HCEC 1CT (cell line): ENCODE measurements around the gene DPH3.

Experiments
- DNase-seq: peaks from one replicate; pipeline ENCODE4 v3.0.0-alpha.2; 2017

The DPH3 gene

DNA sequence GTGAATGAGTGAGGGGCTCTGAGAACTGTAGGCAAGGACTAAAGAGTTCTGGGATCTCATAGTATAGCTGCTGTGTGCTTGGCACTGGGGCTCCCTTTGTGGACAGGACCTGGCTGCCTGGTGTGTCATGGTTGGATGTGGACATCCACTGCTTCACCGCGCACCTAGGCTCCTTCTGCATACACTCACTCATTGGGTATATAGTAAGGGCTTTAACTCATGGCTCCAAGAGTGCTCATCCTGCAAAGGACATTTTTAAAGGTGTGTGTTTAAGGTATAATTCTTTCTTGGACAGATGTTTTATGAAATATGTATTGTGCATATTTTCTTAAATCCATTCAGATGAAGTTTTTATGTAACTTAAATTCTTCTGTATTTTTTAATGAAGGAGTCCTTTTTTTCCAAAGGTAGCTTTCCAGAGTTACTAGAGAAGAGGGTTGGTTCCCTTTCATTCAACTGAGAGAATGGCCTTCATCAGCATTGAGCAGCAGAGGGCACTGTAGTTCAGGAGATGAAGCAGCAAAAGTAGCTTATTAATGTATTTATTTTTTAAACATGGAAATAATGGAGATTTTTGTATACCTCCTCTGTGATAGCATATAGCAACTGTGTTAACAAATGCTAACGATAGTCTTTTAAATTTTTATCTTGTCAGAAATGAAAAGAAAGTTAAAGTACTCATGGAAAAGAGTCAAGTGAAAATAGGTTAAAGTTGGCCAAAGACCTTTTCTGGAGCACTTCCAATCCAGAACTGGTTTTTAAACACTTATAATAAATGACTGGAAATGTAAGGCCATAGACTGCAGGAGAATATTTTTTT lies 25.5 kb upstream of the DPH3 start:
- DNase-seq: peak; percentile 46

DNA sequence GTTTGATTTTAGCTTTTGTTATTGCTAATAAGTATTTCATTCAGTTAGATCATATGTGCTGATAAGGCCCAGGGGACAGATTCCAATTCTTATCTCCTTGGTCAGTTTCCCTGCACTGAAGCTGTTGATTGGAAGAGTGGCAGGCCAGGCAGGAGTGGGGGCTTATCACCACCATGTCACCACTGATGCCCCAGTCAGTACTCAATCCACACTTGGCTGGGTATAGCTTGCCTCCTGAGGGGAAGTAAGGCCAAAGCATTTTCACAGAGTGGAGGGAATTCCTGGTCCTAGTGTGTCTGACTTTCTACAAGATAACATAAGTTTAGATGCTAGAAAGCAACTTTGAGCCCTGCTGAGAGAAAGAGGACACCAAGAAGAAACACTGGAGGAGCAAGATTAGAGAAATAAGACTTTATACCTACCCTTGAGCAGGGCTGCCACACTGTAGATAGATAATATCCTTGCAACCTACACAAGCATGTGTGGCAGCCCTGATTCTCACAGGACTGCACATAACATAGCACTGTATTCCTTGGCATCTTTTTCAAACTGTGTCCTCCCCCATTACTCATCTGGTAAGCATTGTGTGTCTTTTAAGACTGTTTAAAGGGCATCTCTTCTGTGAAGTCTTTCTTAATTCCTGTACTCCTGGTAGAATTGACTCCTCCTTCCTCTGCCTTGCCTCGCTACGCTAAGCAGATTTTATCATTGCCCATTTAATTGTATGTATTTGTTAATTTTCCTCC lies 24.6 kb upstream of the DPH3 start:
- no peak for DNase-seq

DNA sequence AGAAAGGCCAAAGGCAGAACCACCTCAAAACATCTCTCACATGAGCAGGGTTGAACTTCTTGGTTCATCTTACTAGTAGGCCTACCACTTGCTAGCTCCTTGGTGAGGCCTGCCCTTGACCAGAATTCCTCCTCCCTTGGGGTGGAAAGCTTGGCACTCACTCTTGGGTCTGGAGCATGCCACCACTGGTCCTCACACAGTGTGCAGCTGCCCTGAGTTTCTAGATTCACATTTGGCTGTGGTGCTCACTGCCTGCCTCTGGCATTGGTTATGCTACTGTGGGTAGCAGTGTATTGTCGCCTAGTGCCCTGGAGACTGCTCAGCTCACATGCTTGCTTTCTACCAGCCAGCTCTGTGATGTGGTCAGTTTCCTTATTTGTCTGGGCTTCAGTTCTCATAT lies 23.9 kb upstream of the DPH3 start:
- DNase-seq: no peak

DNA sequence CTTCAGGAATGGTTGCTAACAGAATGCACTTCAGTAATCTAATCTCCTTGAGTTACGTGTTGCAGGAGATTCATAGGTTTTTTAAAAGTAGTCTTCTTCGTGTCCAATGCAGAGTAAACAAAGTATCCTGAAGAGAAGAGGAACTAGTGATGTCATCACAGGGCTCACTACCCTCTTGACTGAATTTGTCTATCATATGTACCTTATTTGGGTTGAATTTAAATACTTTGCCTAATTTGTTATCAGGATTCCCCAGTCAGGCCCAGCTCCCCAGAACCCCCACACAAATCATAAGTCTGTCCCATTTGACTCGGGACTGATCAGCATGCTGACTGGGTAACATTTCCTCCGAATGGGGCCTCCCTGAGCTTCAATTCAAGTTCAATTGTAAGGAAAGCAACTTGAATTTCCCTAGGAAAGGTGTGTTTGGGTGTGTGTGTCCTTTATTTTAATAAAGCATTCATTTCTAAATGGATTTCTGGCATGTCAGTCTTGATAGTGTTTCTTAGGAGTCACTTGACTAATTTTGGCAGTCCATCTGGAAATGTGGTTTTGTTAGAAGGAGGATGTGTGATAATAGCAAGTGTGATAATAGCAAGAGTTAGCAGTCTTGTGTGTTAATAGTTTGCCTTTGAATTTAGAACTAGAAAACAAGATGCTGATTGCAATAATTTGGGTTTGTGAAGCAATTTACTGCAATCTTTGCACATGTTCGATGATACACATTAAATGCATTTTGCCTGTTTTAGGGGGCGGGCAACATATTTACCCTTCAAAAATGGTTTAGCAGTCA lies 22.2 kb upstream of the DPH3 start:
- no peak for DNase-seq

DNA sequence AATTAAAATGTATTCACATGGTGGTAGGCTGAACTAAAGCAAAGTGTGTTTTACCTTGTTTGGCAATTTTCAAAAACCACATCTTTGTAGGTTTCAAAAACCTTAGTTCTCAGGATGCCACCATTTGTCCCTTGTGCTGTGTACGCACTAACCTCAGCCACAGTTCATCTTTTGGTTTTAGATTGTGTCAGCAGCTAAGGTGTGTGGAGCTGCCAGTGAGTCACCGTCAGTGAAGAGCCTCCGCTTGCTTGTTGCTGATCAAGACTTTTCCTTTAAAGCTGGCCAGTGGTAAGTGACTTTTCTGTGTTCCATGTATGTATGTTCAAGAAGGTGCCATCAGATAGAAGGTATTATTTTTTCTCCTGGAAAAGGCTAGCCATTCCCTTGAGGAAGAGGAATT lies 21.4 kb upstream of the DPH3 start:
- no peak for DNase-seq

DNA sequence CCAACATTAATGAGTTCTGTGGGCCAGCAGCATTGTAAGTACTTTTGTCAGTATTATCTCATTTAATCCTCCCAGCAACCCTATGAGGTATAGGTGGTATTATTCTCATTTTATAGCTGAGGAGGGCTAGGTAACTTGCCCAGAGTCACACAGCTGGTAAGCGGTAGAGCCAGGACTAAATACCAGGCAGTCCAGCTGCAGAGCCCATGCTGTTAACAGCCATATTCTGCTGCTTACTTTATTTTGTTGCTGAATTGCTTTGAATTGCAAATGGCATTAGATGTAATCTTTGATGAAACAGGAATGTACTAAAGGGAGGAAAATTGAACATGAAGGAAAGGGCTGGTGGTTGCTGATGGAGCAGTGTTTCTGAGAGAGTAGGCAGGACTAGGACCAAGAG lies 19.9 kb upstream of the DPH3 start:
- DNase-seq: no peak

DNA sequence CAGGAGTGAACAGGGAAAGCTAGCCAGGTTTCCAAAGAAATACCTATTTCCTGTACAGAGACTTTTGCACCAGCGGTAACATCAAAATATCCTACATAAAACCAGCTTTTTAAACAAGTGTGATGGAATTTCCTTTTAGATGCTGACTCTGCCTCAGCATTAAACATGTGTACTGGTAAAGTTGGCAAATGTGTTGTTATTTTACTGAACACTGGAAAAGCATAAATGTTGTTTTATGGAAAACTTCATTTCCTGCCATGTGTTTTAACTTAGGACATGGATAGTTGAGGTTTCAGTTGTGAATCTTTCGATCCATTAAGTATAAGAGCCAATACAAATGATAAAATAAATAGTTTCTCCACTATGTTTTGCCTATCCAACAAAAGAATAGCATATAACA lies 15.9 kb upstream of the DPH3 start:
- no peak for DNase-seq

DNA sequence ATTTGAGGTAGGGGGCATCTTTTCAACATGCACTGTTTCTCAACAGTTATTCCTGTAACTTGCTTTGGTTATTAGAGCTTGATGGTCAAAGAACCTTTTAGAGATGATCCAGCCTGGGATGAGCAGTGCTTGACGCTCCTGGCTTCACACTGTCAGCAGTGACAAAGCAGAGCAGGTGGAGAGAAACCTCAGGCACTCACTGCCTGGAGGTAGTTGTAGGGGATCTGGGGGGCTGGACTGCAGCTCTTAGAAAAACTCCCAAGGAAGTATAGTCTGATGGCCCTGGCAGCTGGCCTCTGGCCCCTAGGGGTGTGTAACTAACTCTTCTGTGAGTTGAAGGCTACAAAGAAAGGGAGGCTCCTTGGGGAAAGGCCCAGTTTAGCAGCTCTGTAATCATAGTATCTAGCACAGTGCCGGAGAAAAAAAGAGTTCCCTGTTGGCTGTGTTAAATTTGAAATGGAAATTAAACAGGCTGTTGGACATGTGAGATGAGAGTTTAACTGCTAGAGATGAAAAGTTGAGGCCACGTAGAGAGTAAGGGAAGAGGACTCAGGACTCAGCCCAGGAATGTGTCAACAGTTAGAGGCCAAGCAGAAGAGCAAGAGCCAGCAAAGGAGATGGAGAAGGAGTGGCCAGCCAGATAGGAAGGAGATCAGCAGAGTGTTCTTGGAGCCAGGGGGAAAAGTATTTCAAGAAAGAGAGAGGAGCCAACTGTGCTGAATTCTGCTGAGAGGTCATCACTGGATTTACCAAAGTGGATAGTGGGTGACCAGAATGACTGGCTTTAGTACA lies 14.5 kb upstream of the DPH3 start:
- DNase-seq: no peak

DNA sequence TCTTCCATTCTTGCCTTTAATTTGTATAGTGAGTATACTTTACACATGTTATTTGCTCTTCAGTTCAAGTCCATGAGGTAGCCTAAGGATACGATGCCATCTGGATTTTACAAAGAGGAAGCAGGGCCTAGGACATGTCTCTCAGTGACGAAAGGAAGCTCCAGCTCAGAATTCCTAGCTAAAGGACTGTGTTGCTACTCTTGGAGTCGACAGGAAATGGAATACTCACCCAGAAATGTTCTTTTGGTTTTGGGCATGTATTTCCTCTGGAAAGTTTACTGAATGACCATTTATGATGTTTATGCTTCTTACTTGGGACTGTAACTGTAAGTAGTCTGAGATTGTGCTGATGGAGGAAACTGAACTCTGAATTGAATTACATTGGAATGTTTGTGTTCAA lies 12.7 kb upstream of the DPH3 start:
- DNase-seq: no peak

DNA sequence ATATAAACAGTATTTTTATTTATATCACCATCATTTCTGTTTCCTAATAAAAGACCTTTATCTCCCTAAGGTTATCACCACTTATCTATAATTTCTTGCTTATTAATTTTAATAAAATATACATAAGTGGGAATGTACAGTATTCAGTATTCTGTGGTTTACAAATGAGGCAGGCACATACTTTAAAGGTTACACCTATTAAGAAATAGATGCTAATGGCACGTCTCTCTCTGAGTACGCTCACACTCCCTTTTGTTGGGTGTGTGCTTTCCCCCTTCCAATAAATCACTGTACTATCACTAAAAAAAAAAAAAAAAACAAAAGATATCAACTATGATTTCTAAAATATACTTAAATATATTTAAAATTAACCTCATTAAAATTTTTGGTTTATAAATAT lies 9.1 kb upstream of the DPH3 start:
- no peak for DNase-seq

DNA sequence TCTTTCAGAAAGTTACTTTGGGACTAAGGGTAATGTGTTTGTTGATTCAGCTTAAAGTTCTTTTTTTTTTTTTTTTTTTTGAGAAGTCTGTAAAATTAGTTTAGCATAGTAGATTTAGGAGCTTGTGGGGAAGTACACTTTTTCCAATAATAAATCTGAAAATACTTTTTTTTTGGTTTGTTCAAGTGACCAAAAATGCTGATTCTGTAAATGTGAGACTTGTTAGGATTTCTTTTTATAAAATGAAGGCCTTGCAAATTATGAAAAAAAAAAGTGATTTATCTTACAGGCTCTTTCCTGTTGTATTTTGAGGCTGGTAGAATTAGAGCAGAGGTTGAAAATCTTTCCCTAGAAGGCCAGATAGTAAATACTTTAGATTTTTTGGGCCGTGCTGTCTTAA lies 7.8 kb upstream of the DPH3 start:
- no peak for DNase-seq

DNA sequence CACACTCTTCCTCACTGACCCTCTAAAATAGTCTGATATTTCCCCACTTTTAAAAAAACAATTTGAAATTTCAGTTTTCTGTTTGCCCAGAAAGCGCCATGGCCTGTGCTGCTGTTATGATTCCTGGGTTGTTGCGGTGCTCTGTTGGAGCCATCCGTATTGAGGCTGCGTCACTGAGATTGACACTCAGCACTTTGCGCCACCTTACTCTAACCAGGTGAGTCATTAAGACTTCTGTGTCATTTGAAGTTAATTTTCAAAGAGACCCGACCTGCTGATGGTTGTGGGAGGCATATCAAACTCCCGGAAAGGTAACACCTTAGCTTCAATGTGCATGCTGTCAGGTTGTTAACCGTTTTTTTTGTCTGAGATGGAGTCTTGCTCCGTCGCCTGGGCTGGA lies 6.1 kb upstream of the DPH3 start:
- DNase-seq: no peak

DNA sequence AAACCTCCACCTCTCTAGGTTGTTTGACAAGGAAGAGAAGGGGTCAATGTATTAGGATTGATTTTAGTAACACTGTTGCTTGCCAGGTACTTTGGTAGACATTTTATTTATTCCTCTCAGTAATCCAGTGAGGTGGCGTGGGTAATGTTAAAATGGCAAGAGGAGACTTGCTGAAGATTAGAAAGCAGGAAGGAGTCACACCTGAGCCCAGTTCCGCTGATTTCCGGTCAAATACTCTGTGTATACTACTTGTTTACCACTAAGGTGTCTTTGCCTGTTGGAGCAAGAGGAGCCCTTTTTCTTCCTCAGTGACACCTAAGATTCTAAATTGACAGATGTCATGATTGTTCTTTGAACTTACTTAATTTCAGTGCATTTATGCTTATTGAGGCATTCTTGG lies 2.0 kb upstream of the DPH3 start:
- no peak for DNase-seq

DNA sequence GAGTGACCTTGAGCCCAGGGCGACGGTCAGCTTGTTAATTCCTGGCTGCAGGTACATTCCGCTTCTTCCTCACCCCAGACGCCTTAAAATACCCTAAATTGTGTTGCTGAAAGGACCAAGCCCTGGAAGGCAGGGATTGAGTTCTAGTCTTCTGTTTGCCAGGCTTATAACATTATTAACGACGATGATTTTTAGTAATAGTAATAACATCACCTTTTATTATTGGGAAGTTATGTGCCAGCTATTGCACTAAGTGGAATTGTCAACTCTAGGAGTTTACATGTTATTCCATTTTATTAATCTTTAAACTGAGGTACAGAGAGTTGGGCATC lies 678 bp upstream of the DPH3 start:
- DNase-seq: no peak

DNA sequence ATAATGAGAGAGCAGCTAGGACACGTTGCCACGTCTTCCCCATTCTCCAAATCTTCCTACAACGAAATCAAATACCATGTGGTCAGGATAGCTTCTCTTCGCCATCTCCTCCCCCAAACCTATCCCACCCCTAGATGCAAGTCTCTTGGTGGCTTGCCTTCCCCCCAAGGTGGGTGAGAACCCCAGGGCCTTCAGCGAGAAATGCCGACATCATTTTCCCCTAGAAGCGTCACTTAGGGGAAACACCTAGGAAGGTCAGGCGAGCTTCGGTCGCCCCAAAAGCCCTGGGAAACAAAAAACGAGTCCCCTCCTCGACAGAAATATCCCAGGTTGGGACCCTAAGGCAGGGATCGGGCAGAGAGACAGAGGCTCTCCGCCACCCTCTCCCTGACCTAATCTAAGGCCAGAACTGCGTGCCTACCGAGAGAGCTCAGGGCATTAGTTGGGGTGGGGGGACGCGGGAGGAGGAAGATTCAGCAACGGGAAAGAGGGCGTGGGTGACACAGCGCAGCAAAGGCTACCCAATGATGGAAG lies 502 bp downstream of the DPH3 start:
- DNase-seq: no peak

DNA sequence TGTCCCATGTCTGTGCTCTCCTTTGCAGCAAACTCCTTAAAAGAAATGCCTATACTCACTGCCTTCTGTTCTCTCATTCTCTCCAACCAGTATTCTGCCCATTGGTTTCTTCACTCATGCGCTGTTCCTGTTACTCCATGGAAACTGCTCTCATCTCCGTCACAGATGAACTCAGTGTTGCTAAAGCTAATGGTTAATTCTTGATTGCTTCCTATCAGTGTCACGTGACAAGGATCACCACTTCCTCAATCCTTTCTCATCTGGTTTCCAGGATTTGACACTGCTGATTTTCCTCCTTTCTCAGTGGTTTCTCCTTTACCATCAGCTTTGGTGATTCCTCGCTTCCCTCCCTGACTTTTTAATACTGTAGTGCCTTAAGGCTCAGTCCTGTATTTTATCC lies 2.6 kb downstream of the DPH3 start:
- no peak for DNase-seq

DNA sequence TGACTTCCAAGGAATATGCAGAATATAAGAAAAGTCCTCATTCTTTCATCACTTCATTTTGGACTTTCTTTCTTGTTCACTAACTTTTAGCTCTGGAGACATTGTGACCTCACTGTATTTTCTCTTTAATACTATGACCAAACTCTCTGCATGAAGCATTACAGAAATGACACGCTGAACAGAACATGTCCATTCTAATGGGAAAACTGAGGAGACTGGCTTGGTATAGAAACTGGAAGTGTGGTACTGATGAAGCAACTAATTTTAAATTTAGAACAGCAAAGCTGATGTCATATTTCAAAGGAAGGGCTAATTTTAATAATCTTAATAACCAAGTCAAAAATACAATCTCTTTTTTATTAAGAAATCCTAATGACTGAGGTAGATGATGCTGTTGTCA lies 4.7 kb downstream of the DPH3 start:
- no peak for DNase-seq

DNA sequence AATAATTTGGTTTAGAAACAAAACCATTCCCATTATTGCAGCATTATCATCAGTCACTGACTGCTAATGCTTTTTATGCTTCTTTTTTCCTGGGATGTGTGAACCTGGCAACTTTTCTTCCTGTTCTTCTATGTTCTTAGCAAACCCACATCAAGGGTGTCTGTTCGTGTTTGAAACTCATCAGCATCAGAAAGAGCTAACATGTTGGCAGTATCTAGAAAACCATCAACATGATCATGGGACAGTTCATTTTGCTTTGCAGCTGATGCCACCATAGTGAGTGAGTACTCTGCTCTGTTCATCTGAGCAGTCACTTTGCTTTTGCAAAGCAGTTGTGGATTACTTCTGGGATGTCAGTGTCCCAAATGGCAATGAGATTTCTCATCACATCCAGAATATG lies 5.9 kb downstream of the DPH3 start:
- no peak for DNase-seq

DNA sequence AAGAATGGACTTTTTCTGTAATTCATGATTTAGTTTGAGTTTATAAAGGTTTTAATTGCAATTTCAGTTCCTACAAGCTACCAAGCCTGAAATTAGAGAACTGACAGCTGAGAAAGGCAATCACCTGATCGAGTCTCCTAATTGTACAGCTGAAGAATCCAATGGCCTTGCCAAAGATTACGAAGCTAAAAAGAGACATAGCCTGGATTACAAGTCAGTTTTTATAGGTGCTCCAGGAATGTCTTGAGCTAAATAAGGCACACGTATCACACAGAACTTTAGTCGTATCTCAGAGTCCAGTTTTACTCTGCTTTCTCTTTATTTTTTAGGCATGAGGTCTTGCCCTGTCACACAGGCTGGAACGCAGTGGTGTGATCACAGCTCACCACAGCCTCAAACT lies 6.6 kb downstream of the DPH3 start:
- no peak for DNase-seq

DNA sequence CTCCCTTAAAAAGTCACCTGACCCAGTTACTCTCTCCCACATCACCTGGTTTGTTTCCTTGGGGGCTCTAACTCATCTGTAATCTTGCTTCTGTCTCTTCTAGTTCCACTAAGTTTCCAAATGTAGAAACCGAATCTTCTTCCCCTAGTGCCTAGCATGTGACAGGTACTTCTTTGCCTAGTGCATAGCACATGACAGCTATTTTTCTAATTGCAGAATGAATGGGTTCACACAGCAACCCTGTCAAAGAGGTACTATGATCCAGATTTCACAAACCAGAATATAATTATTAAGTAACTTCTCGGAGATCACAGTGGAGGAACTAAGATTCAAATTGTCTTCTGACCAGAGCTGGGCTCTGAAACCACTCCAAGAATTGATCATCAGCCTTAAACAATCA lies 7.4 kb downstream of the DPH3 start:
- no peak for DNase-seq

DNA sequence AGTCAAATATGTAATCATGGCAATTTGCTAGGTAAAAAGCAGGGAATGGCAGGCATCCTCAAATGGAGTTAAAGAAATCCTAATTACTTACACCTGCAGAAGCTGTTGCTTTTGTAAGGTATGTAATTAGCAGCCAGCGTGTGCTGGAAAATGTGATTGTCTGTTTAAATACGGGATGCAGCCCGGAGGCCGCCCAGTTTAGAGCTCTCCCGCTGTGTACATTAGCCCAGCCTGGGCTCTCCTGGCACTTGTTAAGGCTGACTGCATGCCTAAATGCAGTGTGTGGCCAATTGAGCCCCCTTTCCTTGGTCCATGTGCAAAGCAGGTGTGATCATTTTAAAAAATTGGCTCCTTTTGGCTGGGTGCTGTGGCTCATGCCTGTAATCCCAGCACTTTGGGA lies 9.0 kb downstream of the DPH3 start:
- no peak for DNase-seq

DNA sequence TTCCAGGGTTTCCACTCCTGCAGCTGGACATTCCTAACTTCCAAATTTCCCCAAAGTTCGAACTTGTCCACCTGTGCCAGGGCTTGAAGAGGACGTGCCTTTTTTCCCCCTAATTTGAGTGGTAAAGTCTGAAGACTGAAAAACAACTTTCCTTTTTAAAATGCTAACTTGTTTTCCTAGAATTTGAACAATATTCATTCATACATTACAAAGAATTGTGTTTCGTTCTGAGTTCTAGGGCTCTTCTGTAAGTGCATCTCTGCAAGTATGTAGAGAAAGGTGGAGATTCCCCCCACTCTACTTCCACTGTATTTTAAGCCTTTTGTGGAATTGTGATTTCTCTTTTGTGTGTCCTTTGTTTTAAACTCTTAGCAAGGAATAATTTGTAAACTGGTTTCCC lies 9.4 kb downstream of the DPH3 start:
- DNase-seq: no peak

DNA sequence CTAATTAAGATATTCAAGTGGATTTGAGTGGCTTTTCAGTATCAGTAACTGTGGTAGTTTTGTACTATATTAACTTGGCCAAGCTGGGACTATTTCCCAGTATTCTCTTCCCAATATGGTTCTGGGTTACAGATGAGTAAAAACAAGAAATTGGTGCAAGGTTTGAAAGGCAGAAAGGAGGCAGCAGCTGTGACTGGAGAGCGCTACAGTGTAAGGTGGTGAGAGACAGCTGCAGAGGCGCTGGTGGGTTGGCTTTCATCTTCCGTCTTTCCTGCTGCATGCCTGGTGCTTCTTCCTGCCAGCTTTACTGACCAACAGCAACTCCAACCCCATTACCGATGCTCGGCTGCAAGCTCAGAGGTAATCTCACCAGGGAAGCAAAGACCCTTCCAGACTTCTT lies 9.8 kb downstream of the DPH3 start:
- no peak for DNase-seq
